GM21786 (cell line): ENCODE measurements around the gene KRTAP5-8.
A peak's percentile ranks its signal among the peaks of the same experiment; 100 is the strongest.
"Not testable (repeated sequence)": the region's sequence is repeated elsewhere in the genome, so short reads cannot be mapped to it uniquely, and the experiment has no call there.

Experiments used
- ATAC-seq: cut with Tn5 transposase; IDR thresholded peaks from one replicate; pipeline ENCODE4 v1.9.1; 2021; ENCODE audit not compliant: unreplicated experiment

KRTAP5-8 gene, protein sequence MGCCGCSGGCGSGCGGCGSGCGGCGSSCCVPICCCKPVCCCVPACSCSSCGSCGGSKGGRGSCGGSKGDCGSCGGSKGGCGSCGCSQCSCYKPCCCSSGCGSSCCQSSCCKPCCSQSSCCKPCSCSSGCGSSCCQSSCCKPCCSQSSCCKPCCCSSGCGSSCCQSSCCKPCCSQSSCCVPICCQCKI

GRCh38 chr11:71537977-71538665, at the start of gene KRTAP5-8:
Gene KRTAP5-8, plus strand, starts transcription at chr11:71538025. Its CDS starts 31 bp downstream, at chr11:71538056.
- not testable (repeated sequence) for ATAC-seq

GRCh38 chr11:71488681-71489270, 49.0 kb upstream of the KRTAP5-8 start:
- ATAC-seq = no peak

DNA sequence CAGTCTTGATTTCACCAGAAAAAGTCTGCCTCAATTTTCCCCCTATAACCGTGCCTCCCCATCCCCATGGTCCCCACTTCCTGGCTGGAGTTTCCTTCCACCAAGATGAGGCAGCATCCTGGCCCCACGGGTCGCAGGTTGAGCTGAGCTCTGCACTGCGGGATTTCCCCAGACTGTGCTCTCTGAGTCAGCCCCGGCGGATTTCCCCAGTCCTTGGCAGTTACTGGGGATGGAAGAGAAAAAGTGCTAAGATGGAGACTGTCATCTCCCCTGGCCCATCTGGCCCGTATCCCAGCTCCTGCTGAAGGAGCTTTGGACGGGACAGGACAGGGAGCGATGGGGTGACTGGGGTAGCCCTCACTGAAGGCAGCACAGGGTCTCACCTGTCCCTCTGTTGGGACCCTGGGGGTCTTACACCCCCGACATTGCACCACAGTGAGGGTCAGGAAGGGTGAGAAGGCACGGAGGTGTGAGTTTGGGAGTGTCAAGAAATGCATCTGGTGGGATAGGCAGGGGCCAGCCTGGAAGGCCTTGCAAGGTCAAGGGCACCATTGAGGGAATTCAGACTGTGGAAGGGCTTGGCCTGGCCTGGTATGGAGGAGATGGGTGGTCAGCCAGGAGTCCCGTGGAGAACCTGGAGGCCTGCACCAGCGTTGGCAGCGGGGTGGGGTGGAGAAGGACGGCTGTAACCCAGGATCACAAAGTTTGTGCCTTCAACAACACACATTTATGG, 48.3 kb upstream of the KRTAP5-8 start:
- peak; percentile 47 for ATAC-seq

DNA sequence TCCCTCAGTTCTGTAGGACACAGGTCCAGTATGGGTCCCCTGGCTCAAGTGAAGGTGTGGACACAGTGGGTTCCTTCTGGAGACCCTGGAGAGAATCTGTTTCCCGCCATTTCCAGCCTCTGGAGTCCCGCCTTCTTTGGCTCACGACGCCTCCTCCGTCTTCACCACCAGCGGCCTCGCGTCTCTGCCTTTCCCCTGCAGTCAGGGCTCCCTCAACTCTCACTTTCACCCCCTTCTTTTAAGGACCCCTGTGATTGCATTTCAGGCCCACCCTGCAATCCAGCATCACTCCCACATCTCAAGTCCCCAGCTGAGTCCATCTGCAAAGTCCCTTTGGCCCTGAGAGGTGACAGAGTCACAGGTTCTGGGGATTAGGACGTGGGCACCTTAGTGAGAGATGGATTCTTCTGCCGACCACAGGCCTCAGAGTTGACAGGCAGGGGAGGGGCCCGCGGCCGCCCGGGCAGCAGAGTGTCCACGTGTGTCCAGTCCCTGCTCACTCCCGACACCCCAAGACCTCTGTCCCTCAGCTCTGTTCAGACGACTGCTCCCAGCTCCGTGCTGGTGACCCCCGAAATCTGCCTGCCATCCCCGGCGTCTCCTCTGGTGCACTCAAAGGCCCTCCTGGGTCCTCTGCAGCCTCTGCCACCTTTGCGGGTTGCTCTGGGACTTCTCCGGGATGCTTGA, 47.6 kb upstream of the KRTAP5-8 start:
- ATAC-seq = no peak

DNA sequence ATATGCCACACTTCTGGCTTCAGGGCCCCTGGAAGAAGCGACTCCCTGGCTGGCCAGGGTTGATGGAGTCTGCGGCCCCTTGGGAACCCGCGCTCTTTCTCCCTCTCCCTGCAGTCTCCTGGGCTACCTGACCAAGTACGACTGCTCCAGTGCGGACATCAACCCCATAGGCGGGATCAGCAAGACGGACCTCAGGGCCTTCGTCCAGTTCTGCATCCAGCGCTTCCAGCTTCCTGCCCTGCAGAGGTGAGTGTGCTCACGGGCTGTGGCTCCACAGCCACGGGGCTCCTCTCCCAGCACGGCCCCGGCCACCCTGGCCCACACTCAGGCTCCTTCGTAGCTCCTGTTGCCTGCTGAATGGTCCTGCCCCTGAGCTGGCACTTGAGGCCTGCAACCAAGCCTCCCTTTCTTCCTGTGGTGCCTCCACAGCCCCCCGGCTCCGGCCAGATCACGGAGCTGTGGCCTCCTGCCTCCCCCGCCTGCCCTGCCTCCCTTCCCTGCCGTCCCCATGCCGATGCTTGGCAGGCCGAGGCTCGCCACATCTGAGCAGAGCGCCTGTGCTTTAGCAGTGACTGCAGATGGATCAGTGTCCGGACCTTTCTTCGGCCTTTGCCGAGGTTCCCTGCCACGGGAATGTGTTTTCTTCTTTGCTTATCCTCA, 47.0 kb upstream of the KRTAP5-8 start:
- ATAC-seq = no peak

DNA sequence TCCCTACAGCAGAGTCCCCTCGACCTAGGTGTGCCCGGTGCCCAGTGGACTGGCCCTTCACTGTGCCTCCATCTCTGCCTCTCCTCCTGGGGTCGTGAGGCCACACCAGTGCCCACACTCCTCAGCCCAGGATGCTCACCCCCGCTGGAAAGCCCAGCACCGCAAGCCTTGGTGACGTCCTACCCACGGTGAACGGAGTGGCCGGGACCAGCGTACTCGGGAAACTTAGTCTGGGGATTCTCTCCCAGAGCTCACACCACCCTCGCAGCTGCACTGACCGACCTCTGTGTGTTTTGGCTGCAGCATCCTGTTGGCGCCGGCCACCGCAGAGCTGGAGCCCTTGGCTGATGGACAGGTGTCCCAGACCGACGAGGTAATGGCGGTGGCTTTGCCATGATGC, 46.3 kb upstream of the KRTAP5-8 start:
- ATAC-seq = no peak

DNA sequence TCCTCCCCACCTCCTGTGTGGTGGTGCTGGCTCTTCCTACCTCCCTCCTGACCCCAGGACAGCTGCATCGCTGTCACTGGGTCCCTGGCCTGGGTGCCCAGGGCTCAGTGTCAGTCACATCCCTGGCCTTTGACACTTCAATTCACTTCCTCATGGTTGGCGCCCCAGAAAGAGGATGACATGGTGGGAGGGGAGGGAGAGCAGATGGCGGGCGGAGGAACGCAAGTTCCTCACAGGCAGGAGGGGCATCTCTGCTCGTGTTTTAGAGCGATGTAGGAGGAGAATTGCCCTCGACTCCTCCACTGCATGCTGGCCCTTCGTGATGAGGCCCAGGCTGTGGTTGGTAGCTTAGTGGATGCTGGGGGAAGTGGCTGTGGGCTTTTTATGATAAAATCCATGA, 45.9 kb upstream of the KRTAP5-8 start:
- ATAC-seq = no peak

GRCh38 chr11:71495286-71496230, 42.3 kb upstream of the KRTAP5-8 start:
- ATAC-seq = no peak

DNA sequence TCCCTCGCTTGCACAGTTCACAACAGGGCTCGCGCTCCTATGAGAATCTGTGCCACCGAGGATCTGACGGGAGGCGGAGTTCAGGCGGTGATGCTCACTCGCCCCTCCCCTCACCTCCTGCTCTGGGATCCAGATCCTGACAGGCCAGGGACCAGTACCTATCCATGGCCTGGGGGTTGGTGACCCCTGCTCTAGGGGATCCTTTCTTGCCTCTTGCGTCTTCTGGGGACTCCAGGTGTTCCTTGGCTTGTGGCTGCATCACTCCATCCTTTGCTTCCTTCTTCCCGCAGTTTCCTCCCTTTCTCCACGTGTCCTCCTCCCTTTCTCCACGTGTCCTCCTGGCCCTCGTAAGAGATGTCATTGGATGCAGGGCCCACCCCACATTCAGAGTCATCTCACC, 41.4 kb upstream of the KRTAP5-8 start:
- no peak for ATAC-seq

GRCh38 chr11:71498091-71498490, 39.7 kb upstream of the KRTAP5-8 start:
- ATAC-seq = no peak

- ATAC-seq = no peak
These were observed 38.7 kb upstream of the KRTAP5-8 start for GRCh38 chr11:71499125-71499524.

- ATAC-seq = no peak
These were observed 38.3 kb upstream of the KRTAP5-8 start for GRCh38 chr11:71499546-71499945.

- no peak for ATAC-seq
These were observed 37.2 kb upstream of the KRTAP5-8 start for GRCh38 chr11:71500601-71501021.

GRCh38 chr11:71501071-71501985, 36.5 kb upstream of the KRTAP5-8 start:
- no peak for ATAC-seq

DNA sequence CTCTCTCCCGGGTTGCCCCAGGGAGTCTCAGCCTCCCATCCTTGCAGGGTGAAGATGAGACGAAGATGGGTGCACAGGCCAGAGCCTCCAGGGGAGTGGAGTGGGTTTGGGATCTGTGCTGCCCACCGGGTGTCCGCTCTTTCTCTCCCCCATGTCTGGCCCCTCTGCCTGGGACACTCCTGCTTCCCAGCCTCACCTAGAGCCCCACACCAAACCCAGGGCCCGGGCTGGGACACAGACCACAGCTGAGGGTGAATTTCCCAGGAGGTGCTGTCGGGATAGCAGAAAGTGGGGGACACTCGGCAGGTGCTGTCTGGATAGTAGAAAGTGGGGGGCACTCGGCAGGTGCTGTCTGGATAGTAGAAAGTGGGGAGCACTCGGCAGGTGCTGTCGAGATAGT, 35.8 kb upstream of the KRTAP5-8 start:
- no peak for ATAC-seq

GRCh38 chr11:71502871-71503435, 34.9 kb upstream of the KRTAP5-8 start:
- ATAC-seq = no peak

DNA sequence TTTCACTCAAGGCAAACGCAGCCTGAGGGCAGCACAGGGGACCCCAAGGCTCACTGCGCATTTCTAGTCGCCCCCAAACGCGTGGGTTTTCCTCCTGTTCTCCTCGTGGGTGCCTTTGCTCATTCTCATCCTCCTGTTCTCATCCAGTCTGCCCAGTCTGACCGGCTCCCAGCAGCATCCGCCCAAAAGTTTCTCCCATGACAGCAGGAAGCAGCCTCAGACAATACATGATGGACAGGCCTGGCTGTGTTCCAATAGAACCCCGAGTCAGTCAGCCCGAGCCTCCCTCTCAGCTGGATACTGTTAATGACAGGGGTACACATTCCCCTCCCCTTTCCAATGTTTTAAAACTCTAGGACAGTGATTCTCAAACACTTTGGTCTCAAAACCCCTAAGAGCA, 33.3 kb upstream of the KRTAP5-8 start:
- ATAC-seq = no peak

GRCh38 chr11:71505001-71505400, 32.8 kb upstream of the KRTAP5-8 start:
- ATAC-seq = no peak
